ENCODE results near the gene TLR3. TPM values are rescaled to one million over a fixed set of nuclear protein-coding genes. Genes with fewer than 3 reads are reported as not detected.

TLR3 gene
- total and polyA plus RNA-seq, 12 donors = 1.3 to 27.2 (median 12.8) TPM

GRCh38 chr4:186078981-186079638 is 10.2 kb downstream of the TLR3 start:
- intact Hi-C loops (cut with DNase I) = loop anchor here in 1 of 2 donors (10.0 kb wide), 1 partner anchor 56 kb away; no protein-coding TSS in a partner anchor
- TF ChIP-seq POLR2A (IDR thresholded peaks at IDR 0.05) (no peak), CTCF (IDR thresholded peaks at IDR 0.05) (no peak)
- 78 to 88% (median 84%) methylated on average over 10 to 11 of the region's 11 CpGs for WGBS, 4 donors

GRCh38 chr4:186079694-186080093 is 10.7 kb downstream of the TLR3 start:
- no peaks in the 10 kb centered on the region for H3K27me3 ChIP-seq
- TF ChIP-seq POLR2A (IDR thresholded peaks at IDR 0.05) (no peak), CTCF (IDR thresholded peaks at IDR 0.05) (no peak)
- DNase-seq = no peak
- WGBS, 4 donors = 89 to 92% (median 90%) methylated on average over 9 of the region's 9 CpGs
- H3K9me3 ChIP-seq (replicated peaks in 1 of 3) = no peaks in the 10 kb centered on the region
- H3K27ac ChIP-seq = no peak overlapping the region
- intact Hi-C loops (cut with DNase I) = loop anchor here in 1 of 2 donors (10.0 kb wide), 1 partner anchor 55 kb away; no protein-coding TSS in a partner anchor
- no peaks in the 10 kb centered on the region for H3K4me1 ChIP-seq (replicated peaks in 1 of 2)
- H3K4me3 ChIP-seq = no peak overlapping the region
- no peaks in the 10 kb centered on the region for H3K36me3 ChIP-seq (replicated peaks in 1 of 2)

More at GRCh38 chr4:186078981-186079638, 10.2 kb downstream of the TLR3 start:
- no peaks in the 10 kb centered on the region for H3K4me1 ChIP-seq (replicated peaks in 1 of 2)
- no peak overlapping the region for H3K4me3 ChIP-seq
- H3K36me3 ChIP-seq (replicated peaks in 1 of 2) = no peaks in the 10 kb centered on the region
- H3K27ac ChIP-seq = no peak overlapping the region
- no peaks in the 10 kb centered on the region for H3K27me3 ChIP-seq
- H3K9me3 ChIP-seq (replicated peaks in 1 of 3) = no peaks in the 10 kb centered on the region
- DNase-seq = no peak

- no peaks in the 10 kb centered on the region for H3K4me1 ChIP-seq (replicated peaks in 1 of 2)
- intact Hi-C loops (cut with DNase I) = no loop called here
- H3K27ac ChIP-seq = no peak overlapping the region
- no peaks in the 10 kb centered on the region for H3K27me3 ChIP-seq
- H3K4me3 ChIP-seq = no peak overlapping the region
- WGBS, 4 donors = 81 to 89% (median 84%) methylated on average over 15 of the region's 15 CpGs
- H3K9me3 ChIP-seq (replicated peaks in 1 of 3) = no peaks in the 10 kb centered on the region
- H3K36me3 ChIP-seq (replicated peaks in 1 of 2) = no peaks in the 10 kb centered on the region
- no peak for TF ChIP-seq CTCF (IDR thresholded peaks at IDR 0.05)
- DNase-seq = no peak
Observed at GRCh38 chr4:186081202-186081807, 12.3 kb downstream of the TLR3 start.

- TF ChIP-seq CTCF (IDR thresholded peaks at IDR 0.05) = no peak
- no peak for TF ChIP-seq POLR2A (IDR thresholded peaks at IDR 0.05)
- no peaks in the 10 kb centered on the region for H3K36me3 ChIP-seq (replicated peaks in 1 of 2)
- H3K27me3 ChIP-seq = no peaks in the 10 kb centered on the region
- H3K4me1 ChIP-seq (replicated peaks in 1 of 2) = no peaks in the 10 kb centered on the region
- no peak overlapping the region for H3K27ac ChIP-seq
- whole genome bisulfite sequencing, 4 donors = 79 to 87% (median 83%) methylated on average over 4 of the region's 4 CpGs
- no peak for DNase-seq
- intact Hi-C loops (cut with DNase I) = no loop called here
- H3K9me3 ChIP-seq (replicated peaks in 1 of 3) = no peaks in the 10 kb centered on the region
- H3K4me3 ChIP-seq = no peak overlapping the region
Observed at GRCh38 chr4:186082221-186082620, 13.3 kb downstream of the TLR3 start.

Measured in adrenal gland (tissue), 12 donors.